Skeletal muscle satellite cell (primary cell): Measurements from ENCODE around the gene CCR8.

Source experiments
- H3K27me3 ChIP-seq: 2 replicates; pipeline ENCODE4 v1.7.0; 2013; ENCODE audit warnings: low read length; ENCODE audit not compliant: control insufficient read depth, insufficient read depth
- H3K36me3 ChIP-seq: 2 replicates; pipeline ENCODE4 v1.7.0; 2013; ENCODE audit warnings: mild to moderate bottlenecking, control low read depth, low read length; ENCODE audit not compliant: insufficient read depth
- H3K4me1 ChIP-seq: 2 replicates; pipeline ENCODE4 v1.7.0; 2013; ENCODE audit warnings: low read length; ENCODE audit not compliant: control insufficient read depth, insufficient read depth
- H3K4me2 ChIP-seq: 2 replicates; pipeline ENCODE4 v1.7.0; 2013; ENCODE audit warnings: mild to moderate bottlenecking, low read length
- H3K4me3 ChIP-seq: 2 replicates; pipeline ENCODE4 v1.7.0; 2013; ENCODE audit warnings: low read length
- H3K9ac ChIP-seq: 2 replicates; pipeline ENCODE4 v1.7.0; 2013; ENCODE audit warnings: mild to moderate bottlenecking, low read depth, low read length, moderate library complexity
- H3K9me3 ChIP-seq: replicated peaks from 2 replicates; pipeline ENCODE4 v1.7.0; 2013; ENCODE audit warnings: mild to moderate bottlenecking, control low read depth, low read length

The CCR8 gene

GRCh38 chr3:39290255-39290654 is 39.3 kb upstream of the CCR8 start:
- Histone ChIP-seq H3K4me2 (no peak overlapping the region), H3K36me3 (no peaks in the 10 kb centered on the region), H3K27me3 (no peaks in the 10 kb centered on the region), H3K9ac (no peak overlapping the region), H3K4me1 (no peaks in the 10 kb centered on the region), H3K4me3 (no peak overlapping the region), H3K9me3 (no peaks in the 10 kb centered on the region)

- no peak overlapping the region for H3K4me2 ChIP-seq
- H3K9ac ChIP-seq: no peak overlapping the region
- no peaks in the 10 kb centered on the region for H3K27me3 ChIP-seq
- no peaks in the 10 kb centered on the region for H3K4me1 ChIP-seq
- H3K4me3 ChIP-seq: no peak overlapping the region
- no peaks in the 10 kb centered on the region for H3K9me3 ChIP-seq
- H3K36me3 ChIP-seq: no peaks in the 10 kb centered on the region
These were observed 37.6 kb upstream of the CCR8 start for GRCh38 chr3:39291903-39292329.

DNA sequence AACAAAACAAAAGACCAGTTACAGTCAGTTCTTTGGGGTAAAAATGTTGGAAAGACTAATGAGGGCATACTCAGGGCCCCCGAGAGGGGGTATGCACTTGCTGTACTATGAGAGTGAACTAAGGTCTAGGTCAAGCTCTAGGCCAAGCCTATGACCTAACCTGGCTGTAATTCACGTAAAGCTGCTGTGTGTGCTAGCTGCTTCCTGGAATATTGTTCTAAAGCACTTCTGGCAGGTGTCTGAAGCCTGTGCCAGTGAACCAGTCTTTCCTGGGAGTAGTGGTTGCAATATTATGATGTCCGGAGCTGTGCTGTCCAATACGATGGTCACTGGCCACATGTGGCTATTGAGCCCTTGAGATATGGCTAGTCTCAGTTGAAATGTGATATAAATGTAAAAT is 36.5 kb upstream of the CCR8 start:
- Histone ChIP-seq H3K36me3 (no peaks in the 10 kb centered on the region), H3K9ac (no peak overlapping the region), H3K4me2 (no peak overlapping the region), H3K27me3 (no peaks in the 10 kb centered on the region), H3K4me1 (no peaks in the 10 kb centered on the region), H3K4me3 (no peak overlapping the region), H3K9me3 (no peaks in the 10 kb centered on the region)

- H3K4me1 ChIP-seq: no peaks in the 10 kb centered on the region
- H3K36me3 ChIP-seq: no peaks in the 10 kb centered on the region
- no peak overlapping the region for H3K9ac ChIP-seq
- no peak overlapping the region for H3K4me3 ChIP-seq
- no peaks in the 10 kb centered on the region for H3K27me3 ChIP-seq
- H3K9me3 ChIP-seq: no peaks in the 10 kb centered on the region
- no peak overlapping the region for H3K4me2 ChIP-seq
These were observed 34.9 kb upstream of the CCR8 start for GRCh38 chr3:39294446-39295183.

DNA sequence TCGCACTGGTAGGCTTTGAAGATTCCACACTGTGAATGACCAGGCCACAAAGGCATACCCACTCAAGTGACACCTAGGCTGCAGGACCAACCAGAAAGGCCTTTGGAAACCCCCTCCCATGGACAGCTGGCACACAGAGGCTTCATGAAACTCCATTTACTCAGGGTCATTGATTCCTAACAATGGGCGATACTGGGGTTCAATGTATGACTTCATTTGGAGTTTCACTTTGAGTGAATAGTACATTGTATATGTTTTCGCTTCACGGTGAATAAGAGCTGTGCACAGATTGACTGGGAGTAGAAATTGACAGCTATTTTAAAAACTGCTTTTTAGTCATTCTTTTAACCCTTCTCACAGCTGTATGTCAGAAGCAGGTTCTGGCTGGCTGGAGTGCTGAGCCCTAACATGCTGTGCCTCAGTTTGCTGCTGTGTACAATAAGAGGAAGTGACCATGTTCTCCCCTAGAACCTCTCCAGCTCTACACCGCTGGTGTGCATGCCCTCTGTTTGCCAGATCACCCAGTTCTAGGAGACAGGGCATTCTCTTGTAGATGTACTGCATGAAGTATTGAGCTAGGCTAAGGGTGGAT is 34.2 kb upstream of the CCR8 start:
- no peaks in the 10 kb centered on the region for H3K4me1 ChIP-seq
- H3K9me3 ChIP-seq: no peaks in the 10 kb centered on the region
- no peak overlapping the region for H3K9ac ChIP-seq
- H3K4me3 ChIP-seq: no peak overlapping the region
- no peaks in the 10 kb centered on the region for H3K27me3 ChIP-seq
- H3K4me2 ChIP-seq: no peak overlapping the region
- no peaks in the 10 kb centered on the region for H3K36me3 ChIP-seq

GRCh38 chr3:39296197-39297077 is 33.1 kb upstream of the CCR8 start:
- Histone ChIP-seq H3K4me3 (no peak overlapping the region), H3K4me1 (no peaks in the 10 kb centered on the region), H3K9ac (no peak overlapping the region), H3K27me3 (no peaks in the 10 kb centered on the region), H3K36me3 (no peaks in the 10 kb centered on the region), H3K9me3 (no peaks in the 10 kb centered on the region), H3K4me2 (no peak overlapping the region)

GRCh38 chr3:39299279-39299678 is 30.2 kb upstream of the CCR8 start:
- Histone ChIP-seq H3K4me3 (no peak overlapping the region), H3K4me2 (no peak overlapping the region), H3K9me3 (no peaks in the 10 kb centered on the region), H3K27me3 (peaks cover 1% of the 10 kb centered on the region), H3K9ac (no peak overlapping the region), H3K4me1 (no peaks in the 10 kb centered on the region), H3K36me3 (no peaks in the 10 kb centered on the region)

DNA sequence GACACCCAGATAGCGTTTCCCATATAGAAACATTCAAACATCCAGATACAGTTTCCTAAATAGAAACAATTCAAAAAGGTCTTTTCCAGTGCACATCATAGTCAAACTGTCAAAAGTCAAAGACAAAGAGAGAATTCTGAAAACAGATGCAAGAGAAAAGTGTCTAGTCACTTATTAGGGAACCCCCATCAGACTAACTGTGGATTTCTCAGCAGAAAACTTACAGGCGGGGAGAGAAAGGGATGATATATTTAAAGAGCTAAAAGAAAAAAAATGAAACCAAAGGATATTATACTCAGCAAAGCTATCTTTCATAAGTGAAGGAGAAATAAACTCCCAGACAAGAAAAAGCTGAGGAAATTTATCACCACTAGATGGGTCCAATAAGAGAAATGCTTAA is 27.3 kb upstream of the CCR8 start:
- Histone ChIP-seq H3K9ac (no peak overlapping the region), H3K36me3 (no peaks in the 10 kb centered on the region), H3K4me3 (no peak overlapping the region), H3K27me3 (peaks cover 2% of the 10 kb centered on the region), H3K4me2 (no peak overlapping the region), H3K4me1 (no peaks in the 10 kb centered on the region), H3K9me3 (no peaks in the 10 kb centered on the region)

GRCh38 chr3:39313289-39313688 is 16.2 kb upstream of the CCR8 start:
- H3K4me2 ChIP-seq: no peak overlapping the region
- H3K4me3 ChIP-seq: no peak overlapping the region
- H3K9me3 ChIP-seq: no peaks in the 10 kb centered on the region
- no peaks in the 10 kb centered on the region for H3K27me3 ChIP-seq
- H3K4me1 ChIP-seq: no peaks in the 10 kb centered on the region
- H3K9ac ChIP-seq: no peak overlapping the region
- no peaks in the 10 kb centered on the region for H3K36me3 ChIP-seq

DNA sequence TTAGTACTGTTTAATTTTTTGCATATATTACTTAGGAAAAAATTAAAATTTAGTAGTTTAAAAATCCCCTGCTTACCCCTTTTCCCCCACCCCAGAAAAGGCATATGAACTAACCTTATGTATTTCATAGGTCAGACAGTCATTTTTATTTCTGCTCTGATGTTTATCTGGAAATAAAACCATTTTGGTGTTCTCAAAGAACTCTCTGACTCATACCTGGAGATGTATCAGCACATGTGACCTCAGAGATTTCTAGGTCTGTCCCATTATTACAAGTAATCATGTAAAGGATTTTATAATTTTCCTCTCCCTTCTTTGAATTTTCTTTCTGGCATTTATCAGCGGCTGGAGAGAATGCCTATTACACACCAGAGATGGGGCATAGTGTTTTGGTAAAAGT is 14.1 kb upstream of the CCR8 start:
- Histone ChIP-seq H3K36me3 (no peaks in the 10 kb centered on the region), H3K27me3 (peaks cover 3% of the 10 kb centered on the region), H3K4me2 (no peak overlapping the region)

GRCh38 chr3:39317571-39318169 is 11.8 kb upstream of the CCR8 start:
- Histone ChIP-seq H3K4me1 (no peaks in the 10 kb centered on the region), H3K36me3 (no peaks in the 10 kb centered on the region), H3K4me2 (no peak overlapping the region), H3K27me3 (peaks cover 3% of the 10 kb centered on the region), H3K4me3 (no peak overlapping the region), H3K9ac (no peak overlapping the region), H3K9me3 (no peaks in the 10 kb centered on the region)

More for the DNA sequence above, 14.1 kb upstream of the CCR8 start:
- Histone ChIP-seq H3K4me1 (no peaks in the 10 kb centered on the region), H3K9ac (no peak overlapping the region), H3K4me3 (no peak overlapping the region), H3K9me3 (no peaks in the 10 kb centered on the region)
